ENCODE data around the gene COX8C. TPM values are rescaled to one million over a fixed set of nuclear protein-coding genes. Genes with fewer than 3 reads are reported as not detected.

The COX8C gene
- total RNA-seq, 1 donor from 2014 or later, result not detected

GRCh38 chr14:93368996-93369712 lies 22.2 kb downstream of the COX8C start:
- H3K27me3 Mint-ChIP-seq (ENCODE audit: unreplicated experiment), result no peaks in the 10 kb centered on the region
- H3K36me3 Mint-ChIP-seq (ENCODE audit: unreplicated experiment), result peaks cover 12% of the 10 kb centered on the region
- H3K4me3 Mint-ChIP-seq (ENCODE audit: unreplicated experiment), result no peak overlapping the region
- TF ChIP-seq CTCF (IDR thresholded peaks at IDR 0.05; ENCODE audit: partially characterized antibody, unreplicated experiment), result no peak
- H3K27ac Mint-ChIP-seq (ENCODE audit: unreplicated experiment), result no peak overlapping the region
- DNase-seq, result no peak
- H3K9me3 Mint-ChIP-seq (ENCODE audit: unreplicated experiment), result peaks cover 3% of the 10 kb centered on the region
- peaks cover 1% of the 10 kb centered on the region for H3K4me1 Mint-ChIP-seq (ENCODE audit: low read depth, unreplicated experiment)

GRCh38 chr14:93369713-93370266 lies 22.8 kb downstream of the COX8C start:
- TF ChIP-seq CTCF (IDR thresholded peaks at IDR 0.05; ENCODE audit: partially characterized antibody, unreplicated experiment), result no peak
- peaks cover 3% of the 10 kb centered on the region for H3K9me3 Mint-ChIP-seq (ENCODE audit: unreplicated experiment)
- H3K27me3 Mint-ChIP-seq (ENCODE audit: unreplicated experiment), result no peaks in the 10 kb centered on the region
- no peak overlapping the region for H3K4me3 Mint-ChIP-seq (ENCODE audit: unreplicated experiment)
- no peak overlapping the region for H3K27ac Mint-ChIP-seq (ENCODE audit: unreplicated experiment)
- no peak for DNase-seq
- H3K36me3 Mint-ChIP-seq (ENCODE audit: unreplicated experiment), result peaks cover 12% of the 10 kb centered on the region
- H3K4me1 Mint-ChIP-seq (ENCODE audit: low read depth, unreplicated experiment), result peaks cover 1% of the 10 kb centered on the region

GRCh38 chr14:93375673-93376156 lies 28.7 kb downstream of the COX8C start:
- no peak overlapping the region for H3K4me3 Mint-ChIP-seq (ENCODE audit: unreplicated experiment)
- H3K36me3 Mint-ChIP-seq (ENCODE audit: unreplicated experiment), result peaks cover 12% of the 10 kb centered on the region

GRCh38 chr14:93379831-93380230 lies 32.8 kb downstream of the COX8C start:
- Mint-ChIP-seq H3K4me3 (ENCODE audit: unreplicated experiment) (no peak overlapping the region), H3K27ac (ENCODE audit: unreplicated experiment) (no peak overlapping the region), H3K27me3 (ENCODE audit: unreplicated experiment) (no peaks in the 10 kb centered on the region)

More at GRCh38 chr14:93375673-93376156, 28.7 kb downstream of the COX8C start:
- Mint-ChIP-seq H3K4me1 (ENCODE audit: low read depth, unreplicated experiment) (no peaks in the 10 kb centered on the region), H3K27me3 (ENCODE audit: unreplicated experiment) (no peaks in the 10 kb centered on the region), H3K9me3 (ENCODE audit: unreplicated experiment) (peaks cover 3% of the 10 kb centered on the region), H3K27ac (ENCODE audit: unreplicated experiment) (no peak overlapping the region)
- DNase-seq, result no peak
- TF ChIP-seq CTCF (IDR thresholded peaks at IDR 0.05; ENCODE audit: partially characterized antibody, unreplicated experiment), result no peak

More at GRCh38 chr14:93379831-93380230, 32.8 kb downstream of the COX8C start:
- no peak for DNase-seq
- H3K9me3 Mint-ChIP-seq (ENCODE audit: unreplicated experiment), result peaks cover 2% of the 10 kb centered on the region
- H3K4me1 Mint-ChIP-seq (ENCODE audit: low read depth, unreplicated experiment), result no peaks in the 10 kb centered on the region
- no peaks in the 10 kb centered on the region for H3K36me3 Mint-ChIP-seq (ENCODE audit: unreplicated experiment)
- no peak for TF ChIP-seq CTCF (IDR thresholded peaks at IDR 0.05; ENCODE audit: partially characterized antibody, unreplicated experiment)
